Activated CD8-positive, alpha-beta memory T cell treated with anti-CD3 and anti-CD28 coated beads, Interleukin-2, amount 50 U/mL, for 24 hours (primary cell): ENCODE data around the gene PLEKHA8.

Experiments used
- DNase-seq: peaks from one replicate; pipeline ENCODE4 v3.0.0-alpha.2; 2020; ENCODE audit errors: extremely low read depth

Gene PLEKHA8

DNA sequence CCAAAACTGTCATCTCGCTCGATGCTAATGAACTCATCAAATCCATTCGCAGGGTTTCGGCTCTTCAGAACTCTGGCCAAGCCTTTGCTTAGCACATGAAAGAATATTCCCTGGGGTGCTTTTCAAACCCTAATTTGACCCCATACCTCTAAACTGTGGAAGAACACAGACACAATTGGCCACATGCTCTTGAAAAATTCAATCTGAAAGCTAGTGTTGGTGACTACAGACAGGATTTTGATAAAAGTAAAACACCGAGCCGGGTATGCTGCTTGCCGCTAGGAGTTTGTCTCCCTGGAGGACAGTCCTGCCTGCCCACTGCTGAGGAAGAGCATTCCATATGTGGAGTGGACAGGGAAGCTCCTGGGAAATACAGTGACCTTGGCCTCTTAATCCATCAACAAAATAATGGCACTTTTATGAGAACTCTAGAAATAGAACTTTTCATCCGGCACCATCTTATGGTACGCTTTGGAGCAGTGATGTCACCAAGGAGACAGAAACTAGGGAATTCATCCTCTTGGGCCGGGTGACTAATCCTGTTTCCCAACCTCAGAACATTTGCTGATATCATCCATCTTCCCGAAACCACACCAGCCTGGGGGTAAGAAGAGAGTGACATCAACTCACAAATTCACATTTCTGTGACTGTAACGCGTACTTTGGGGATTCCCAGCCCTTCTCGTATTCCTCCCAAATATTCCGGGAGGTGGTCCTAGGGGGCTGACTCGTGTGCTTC is 140.8 kb downstream of the PLEKHA8 start:
- DNase-seq, result no peak

DNA sequence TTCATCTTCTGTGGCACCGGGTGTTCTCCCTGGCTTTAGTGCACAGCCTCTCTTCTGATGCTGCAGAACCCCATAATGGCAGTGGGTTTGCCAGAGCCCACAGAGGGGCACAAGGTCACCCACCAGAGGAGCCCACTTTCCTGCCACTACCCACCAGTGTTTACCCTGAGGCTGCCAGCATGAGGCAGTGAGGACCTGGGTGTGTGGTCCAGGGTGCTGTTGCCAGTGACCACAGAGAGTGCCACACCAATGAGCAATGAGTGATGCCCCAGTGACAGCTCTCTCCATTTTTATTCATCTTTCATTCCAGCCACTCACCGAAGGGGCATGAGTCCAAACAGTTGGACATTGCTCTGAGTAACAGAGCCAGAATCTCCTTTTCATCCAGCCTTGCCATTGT is 141.4 kb downstream of the PLEKHA8 start:
- no peak for DNase-seq

DNA sequence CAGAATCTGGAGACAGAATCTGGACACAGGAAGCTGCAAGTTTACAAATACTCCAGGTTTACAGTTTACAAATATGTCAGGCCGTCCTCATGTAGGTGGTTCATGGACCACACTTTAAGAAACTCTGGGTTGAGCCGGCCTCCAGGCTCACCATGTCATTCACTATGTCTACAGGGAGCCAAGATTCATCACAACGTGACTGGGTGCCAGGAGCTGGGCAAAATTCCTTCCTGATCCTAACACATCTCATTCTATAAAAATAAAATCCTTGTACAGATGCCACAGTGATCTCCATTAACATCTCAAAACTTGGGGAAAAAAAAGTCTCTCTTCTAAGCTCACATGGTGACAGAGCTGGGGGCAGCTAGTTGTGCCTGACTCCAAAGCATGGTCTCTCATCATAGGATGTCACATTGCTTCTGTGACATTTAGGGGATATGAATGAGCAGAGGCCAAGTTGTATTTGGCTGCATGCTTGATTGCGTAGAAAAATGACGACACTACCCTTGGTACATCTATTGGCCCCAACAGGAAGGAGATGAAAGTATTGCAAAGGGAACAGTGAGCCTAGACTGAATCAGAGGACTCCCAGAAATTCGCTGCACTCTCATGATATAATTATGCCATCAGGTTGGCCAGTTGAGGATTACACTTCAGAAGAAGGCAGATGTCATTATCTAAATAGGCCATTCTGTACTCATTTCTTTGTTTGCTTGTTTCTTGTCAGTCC is 142.4 kb downstream of the PLEKHA8 start:
- DNase-seq, result no peak

DNA sequence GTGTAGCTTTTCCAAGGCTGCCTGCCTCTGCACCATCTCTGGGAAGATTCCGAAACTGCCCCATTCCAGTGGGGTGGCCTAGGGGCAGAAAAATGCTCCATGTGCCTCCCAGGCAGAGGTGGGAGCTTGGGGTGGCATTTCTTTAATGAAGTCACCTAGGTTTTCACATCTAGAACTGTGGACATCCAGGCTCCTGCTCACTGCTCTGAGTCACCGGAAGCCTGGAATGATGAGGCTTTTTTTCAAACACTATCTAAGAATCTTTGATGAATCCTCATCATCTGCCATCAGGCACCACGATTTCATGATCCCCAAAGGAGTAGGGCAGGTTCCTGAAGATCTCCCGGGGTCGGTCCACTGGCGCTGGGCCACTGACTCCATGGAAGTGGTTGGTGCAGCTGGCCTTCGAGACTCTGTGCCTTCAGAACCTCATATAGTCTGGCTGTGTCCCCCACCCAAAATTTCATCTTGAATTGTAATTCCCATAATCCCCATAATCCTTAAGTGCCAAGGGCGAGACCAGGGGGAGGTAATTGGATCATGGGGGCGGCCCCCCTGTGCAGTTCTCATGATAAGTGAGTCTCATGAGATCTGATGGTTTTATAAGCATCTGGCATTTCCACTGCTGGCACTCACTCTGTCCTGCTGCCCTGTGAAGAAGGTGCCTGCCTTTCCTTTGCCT is 143.7 kb downstream of the PLEKHA8 start:
- no peak for DNase-seq

DNA sequence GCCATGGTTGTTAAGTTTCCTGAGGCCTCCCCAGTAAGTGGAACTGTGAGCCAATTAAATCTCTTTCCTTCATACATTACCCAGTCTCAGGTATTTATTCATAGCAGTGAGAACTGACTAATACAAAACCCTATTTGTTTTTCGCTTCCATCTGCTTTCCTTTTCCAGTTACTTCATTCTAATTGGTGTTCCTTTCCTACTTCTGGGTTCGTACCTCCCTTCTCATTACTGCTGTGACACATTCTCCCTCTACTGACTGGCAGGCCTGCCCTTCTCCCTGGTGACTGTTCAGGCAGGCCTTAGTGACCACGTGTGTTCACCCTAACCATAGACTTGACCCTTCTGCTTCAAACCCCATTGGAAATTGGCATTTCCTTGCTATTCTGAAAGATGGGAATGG is 144.2 kb downstream of the PLEKHA8 start:
- no peak for DNase-seq

DNA sequence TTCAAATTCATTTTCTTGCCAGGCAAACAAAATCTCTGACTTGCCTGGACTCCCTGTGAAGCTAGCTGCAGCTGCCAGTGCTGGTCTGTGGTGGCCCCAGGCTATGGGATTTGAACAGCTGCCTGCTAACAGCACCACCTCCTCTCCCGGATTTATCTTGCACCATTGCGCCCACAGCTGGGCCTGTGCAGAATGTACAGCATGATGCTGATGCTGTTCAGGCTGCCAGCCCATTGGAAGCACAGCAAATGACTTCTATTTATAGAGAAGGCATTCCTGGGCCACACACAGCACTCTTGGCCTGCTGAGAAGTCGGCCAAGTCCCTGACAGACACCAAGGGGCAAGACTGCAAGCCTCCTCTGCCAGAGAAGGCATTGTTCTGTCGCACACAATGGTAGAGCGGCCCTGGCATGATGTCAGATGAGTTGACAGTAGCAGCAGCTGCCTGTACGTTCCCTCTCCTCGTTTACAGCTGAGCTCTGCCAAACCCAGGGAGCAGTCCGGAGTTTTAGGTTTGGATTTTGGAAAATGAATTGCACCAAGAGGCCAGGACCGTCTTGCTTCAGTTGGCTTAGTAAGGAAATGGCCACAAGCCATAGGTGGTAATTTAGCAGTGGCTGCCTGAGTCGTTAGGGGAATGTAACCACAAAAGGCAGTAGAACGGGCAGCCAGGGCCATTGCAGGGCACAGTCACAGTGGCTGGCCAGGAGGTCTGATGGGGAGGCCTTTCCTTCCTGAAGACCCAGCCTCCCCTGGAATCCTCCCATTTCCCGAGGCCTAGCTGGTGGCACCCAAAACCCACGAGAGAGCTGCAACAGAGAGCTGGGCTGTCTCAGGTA is 145.1 kb downstream of the PLEKHA8 start:
- no peak for DNase-seq

DNA sequence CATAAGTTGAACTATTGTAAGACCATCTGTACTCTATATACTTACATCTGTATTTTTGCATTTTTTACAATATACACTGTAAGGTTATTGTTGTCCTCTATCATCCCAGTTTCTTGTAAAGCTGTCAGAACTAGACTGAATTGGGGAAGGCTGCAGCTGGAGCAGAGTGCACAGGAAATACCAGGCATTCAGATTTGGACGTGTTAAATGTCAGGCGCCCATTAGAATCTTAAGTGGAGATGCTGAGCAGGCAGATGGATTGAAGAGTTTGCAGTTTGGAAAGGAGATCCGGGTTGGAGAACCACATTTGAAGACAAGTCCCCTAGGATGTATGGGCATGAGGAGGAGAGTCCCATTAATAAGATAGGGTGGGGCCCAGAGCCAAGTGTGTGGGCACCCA is 147.0 kb downstream of the PLEKHA8 start:
- no peak for DNase-seq

DNA sequence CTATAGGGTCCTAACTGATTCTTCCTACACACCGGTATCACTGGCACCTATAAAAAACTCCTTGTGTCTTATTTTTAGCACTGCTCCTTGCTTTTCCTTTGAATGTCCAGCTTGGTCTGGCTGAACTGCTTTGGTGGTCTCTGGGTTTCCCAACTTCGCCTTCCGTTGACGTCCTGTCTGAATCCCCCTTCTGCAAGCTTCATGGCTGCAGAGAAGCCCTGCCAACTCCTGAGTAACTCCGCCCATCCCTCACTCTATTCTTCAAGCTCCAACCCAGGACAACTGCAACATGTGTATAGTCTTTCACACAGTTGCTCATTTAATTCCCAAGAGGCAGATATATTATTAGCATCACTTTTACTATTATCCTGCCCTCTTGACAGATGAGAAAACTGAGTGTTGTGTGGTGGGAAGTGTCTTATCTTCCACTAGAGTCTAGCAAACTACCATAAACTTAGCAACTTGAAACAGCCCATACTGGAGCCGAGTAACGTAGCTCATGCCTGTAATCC is 147.5 kb downstream of the PLEKHA8 start:
- DNase-seq, result no peak

DNA sequence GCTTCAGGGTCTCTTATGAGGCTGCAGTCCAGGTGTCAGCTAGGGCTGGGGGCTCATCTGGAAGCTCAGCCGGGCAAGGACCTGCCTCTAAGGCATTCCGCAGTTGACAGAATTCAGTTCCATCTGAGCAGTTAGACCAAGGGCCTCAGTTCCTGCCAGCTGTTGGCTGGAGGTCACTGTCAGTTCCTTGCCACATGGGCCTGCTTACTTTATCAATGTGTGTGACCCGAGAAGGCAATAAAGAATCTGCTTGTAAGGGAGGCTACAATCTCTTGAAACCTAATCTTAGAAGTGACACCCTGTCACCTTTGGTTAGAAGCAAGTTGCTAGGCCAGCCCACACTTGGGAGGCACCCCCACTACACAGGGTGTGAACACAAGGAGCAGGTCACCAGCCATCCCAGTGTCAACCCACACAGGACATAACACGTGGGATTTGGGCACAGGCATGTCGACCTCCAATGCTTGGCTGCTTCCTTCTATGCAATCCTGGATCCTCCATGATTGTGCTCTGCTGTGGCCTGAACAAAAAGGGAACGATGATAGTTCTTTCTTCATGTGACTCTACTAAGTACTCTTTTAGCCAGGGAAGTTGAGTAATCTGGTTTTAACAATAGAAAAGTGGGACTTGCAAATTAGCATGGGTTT is 148.4 kb downstream of the PLEKHA8 start:
- DNase-seq, result no peak

DNA sequence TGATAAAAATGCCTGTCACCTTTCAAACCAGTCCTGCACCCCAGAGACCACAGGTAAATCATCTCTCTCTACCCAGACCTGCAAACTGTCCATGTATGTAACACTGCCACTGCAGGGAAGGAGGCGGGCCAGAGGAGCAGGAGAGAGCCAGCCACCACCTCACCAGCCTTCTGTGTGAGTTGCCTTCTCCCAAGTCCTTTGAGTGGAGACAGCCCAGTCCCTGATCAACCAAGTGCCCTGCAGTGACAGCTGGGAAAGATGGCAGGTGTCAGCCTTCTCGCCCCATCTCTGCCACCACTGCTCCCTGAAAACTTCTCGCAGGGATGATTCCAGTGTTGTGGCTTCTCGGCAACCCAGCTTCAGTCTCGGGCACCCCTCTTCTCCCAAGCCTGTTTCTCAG is 149.0 kb downstream of the PLEKHA8 start:
- no peak for DNase-seq

DNA sequence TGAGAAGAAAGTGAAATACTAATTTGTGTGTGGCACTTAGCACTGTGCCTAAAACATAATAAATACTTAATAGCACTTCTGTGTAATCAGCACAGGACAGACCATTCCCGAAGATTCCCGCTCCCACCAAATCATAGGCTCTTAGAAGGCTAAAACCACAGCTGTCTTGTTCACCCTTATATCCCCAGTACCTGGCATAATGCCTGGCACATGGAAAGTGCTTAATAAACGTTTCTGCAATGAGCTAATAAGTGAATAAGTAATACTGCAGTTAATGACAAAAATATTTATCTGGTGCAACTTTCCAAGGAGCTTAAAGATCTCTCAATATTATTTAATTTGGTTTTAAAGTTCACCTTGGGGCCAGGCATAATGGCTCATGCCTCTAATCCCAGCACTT is 149.8 kb downstream of the PLEKHA8 start:
- DNase-seq, result no peak

DNA sequence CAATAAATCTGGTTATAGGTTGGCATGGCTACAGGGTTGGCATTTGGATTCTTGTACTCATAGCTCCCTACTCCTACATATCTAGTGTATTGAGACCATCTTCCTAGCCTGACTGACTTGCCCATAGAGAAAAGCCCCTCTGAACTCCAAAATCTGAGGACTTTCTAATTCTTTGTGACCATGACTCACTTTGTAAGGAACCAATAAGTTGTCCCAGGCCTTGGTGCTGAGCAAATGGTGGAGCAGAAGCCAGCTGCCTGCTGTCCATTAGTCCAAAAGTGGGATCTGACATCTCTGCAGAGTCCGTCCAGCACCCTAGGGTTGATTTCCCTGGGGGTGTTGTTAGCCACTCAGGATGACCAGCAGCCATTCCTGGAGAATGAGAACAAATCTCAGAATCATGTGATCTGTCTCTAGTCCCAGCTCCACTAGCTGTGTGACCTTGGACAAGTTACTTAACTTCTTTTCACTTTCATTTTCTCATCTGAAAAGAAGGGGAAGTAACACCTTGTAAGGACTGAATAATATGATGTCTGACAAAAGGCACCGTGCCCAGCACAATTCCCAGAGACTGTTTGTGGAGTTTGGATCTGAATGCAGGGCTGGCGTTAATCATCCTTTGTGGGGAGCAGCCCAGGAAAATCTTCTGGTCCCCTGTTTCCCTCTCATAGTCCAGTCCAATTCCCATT is 150.7 kb downstream of the PLEKHA8 start:
- no peak for DNase-seq
